HG03159 (cell line): ENCODE measurements around the gene LGI4.
"Not testable (repeated sequence)": the region's sequence is repeated elsewhere in the genome, so short reads cannot be mapped to it uniquely, and the experiment has no call there.

Experiments used
- ATAC-seq: cut with Tn5 transposase; IDR thresholded peaks from one replicate; pipeline ENCODE4 v1.9.1; 2021; ENCODE audit warnings: mild to moderate bottlenecking, moderate library complexity; ENCODE audit not compliant: unreplicated experiment

LGI4 gene

GRCh38 chr19:35107545-35107944 lies 27.3 kb downstream of the LGI4 start:
- ATAC-seq: no peak

- no peak for ATAC-seq
Measured at GRCh38 chr19:35106898-35107541, 27.8 kb downstream of the LGI4 start.

GRCh38 chr19:35106291-35106583 lies 28.6 kb downstream of the LGI4 start:
- ATAC-seq: no peak

GRCh38 chr19:35105411-35106290 lies 29.2 kb downstream of the LGI4 start:
- ATAC-seq: no peak

- no peak for ATAC-seq
Measured at GRCh38 chr19:35105047-35105410, 29.8 kb downstream of the LGI4 start.

- ATAC-seq: no peak
Measured at GRCh38 chr19:35104361-35104760, 30.5 kb downstream of the LGI4 start.

GRCh38 chr19:35103614-35104013 lies 31.2 kb downstream of the LGI4 start:
- not testable (repeated sequence) for ATAC-seq

- ATAC-seq: not testable (repeated sequence)
Measured at GRCh38 chr19:35101949-35102348, 32.9 kb downstream of the LGI4 start.

GRCh38 chr19:35100588-35101533 lies 34.0 kb downstream of the LGI4 start:
- ATAC-seq: no peak

- no peak for ATAC-seq
Measured at GRCh38 chr19:35099897-35100275, 35.0 kb downstream of the LGI4 start.

GRCh38 chr19:35099155-35099896 lies 35.5 kb downstream of the LGI4 start:
- no peak for ATAC-seq

GRCh38 chr19:35098413-35099049 lies 36.3 kb downstream of the LGI4 start:
- no peak for ATAC-seq

- ATAC-seq: no peak
Measured at GRCh38 chr19:35095667-35096368, 39.0 kb downstream of the LGI4 start.

- ATAC-seq: no peak
Measured at GRCh38 chr19:35094656-35095055, 40.2 kb downstream of the LGI4 start.

- ATAC-seq: no peak
Measured at GRCh38 chr19:35093941-35094647, 40.8 kb downstream of the LGI4 start.

GRCh38 chr19:35093430-35093829 lies 41.4 kb downstream of the LGI4 start:
- no peak for ATAC-seq

GRCh38 chr19:35090506-35091214 lies 44.2 kb downstream of the LGI4 start:
- ATAC-seq: no peak

- ATAC-seq: no peak
Measured at GRCh38 chr19:35090160-35090505, 44.7 kb downstream of the LGI4 start.

- no peak for ATAC-seq
Measured at GRCh38 chr19:35089554-35089953, 45.3 kb downstream of the LGI4 start.
